A549 (cell line): ENCODE results near the gene CACNA1H. TPM values are rescaled to one million over a fixed set of nuclear protein-coding genes. Genes with fewer than 3 reads are reported as not detected.

ENCODE experiments used
- ATAC-seq, 2 experiments: fragments of 200-7000 bp in 1 of 2; fragments of >200 bp in 1 of 2; cut with Nextera tagmentation in 1 of 2; cut with Tn5 transposase in 1 of 2; 3 replicates each; pipeline versions ENCODE4 v1.8.0 to v1.9.1; 2018 to 2020; ENCODE audit warnings: mild to moderate bottlenecking in 1 of 2, moderate library complexity in 1 of 2
- CTCF ChIA-PET: fragments of 300-600 bp; sonication (Branson Sonifier 250); formaldehyde crosslinking; extraction: SDS; loops from one replicate; lab custom pipeline; 2021; ENCODE audit warnings: antibody characterized with exemption, inconsistent platforms; lab: Yijun Ruan, JAX
- POLR2A ChIA-PET: fragments of 350-600 bp; formaldehyde crosslinking; extraction: SDS; loops from one replicate; lab custom pipeline; 2021; ENCODE audit warnings: antibody characterized with exemption, inconsistent platforms; lab: Yijun Ruan, JAX
- DNase-seq, 2 experiments: peaks; one replicate each; pipeline versions ENCODE4 v3.0.0 to v3.0.0-alpha.2; 2011 to 2016; ENCODE audit warnings: low read depth in 1 of 2, low spot score in 1 of 2
- FAIRE-seq: peaks from 2 replicates; lab custom pipeline; 2011; peaks lifted over from hg19 to GRCh38; lab: Jason Lieb, UNC
- H3K27ac ChIP-seq, 2 experiments: fragments of >200 bp; sonication (Bioruptor Twin); formaldehyde crosslinking; 3 replicates each; pipeline ENCODE4 v1.5.1; 2016 to 2017
- H3K4me1 ChIP-seq: fragments of >200 bp; sonication (Bioruptor Twin); formaldehyde crosslinking; 3 replicates; pipeline ENCODE4 v1.6.1; 2016
- H3K4me2 ChIP-seq: fragments of >200 bp; sonication (Bioruptor Twin); formaldehyde crosslinking; 3 replicates; pipeline ENCODE4 v1.6.1; 2016
- H3K4me3 ChIP-seq: fragments of >200 bp; sonication (Bioruptor Twin); formaldehyde crosslinking; 3 replicates; pipeline ENCODE4 v1.5.1; 2016
- H3K9me3 ChIP-seq: fragments of >200 bp; sonication (Bioruptor Twin); formaldehyde crosslinking; 3 replicates; pipeline ENCODE4 v1.6.1; 2016
- CBX2 ChIP-seq: fragments of 200-600 bp; sonication (generic); IDR thresholded peaks from 2 replicates; pipeline ENCODE4 v1.6.1; 2016; ENCODE audit warnings: low read depth, mild to moderate bottlenecking, borderline replicate concordance
- CBX8 ChIP-seq: fragments of 200-600 bp; sonication (generic); IDR thresholded peaks from 2 replicates; pipeline ENCODE4 v1.6.1; 2016
- CEBPB ChIP-seq, 2 experiments: fragments of >200 bp in 1 of 2; sonication (Bioruptor Twin) in 1 of 2; formaldehyde crosslinking in 1 of 2; IDR thresholded peaks; 2 replicates each; pipeline ENCODE4 v1.6.1; 2012 to 2016
- CHD2 ChIP-seq: fragments of 150-350 bp; IDR thresholded peaks from 2 replicates; pipeline ENCODE4 v1.6.1; 2014; ENCODE audit warnings: low read length; ENCODE audit not compliant: partially characterized antibody
- EHF ChIP-seq: fragments of 250-450 bp; sonication (Bioruptor Pico); IDR thresholded peaks from 2 replicates; pipeline ENCODE4 v1.5.0; 2020; ENCODE audit warnings: mild to moderate bottlenecking
- EP300 ChIP-seq, 2 experiments: fragments of >200 bp; sonication (Bioruptor Twin); formaldehyde crosslinking; IDR thresholded peaks; 2 replicates in 1 of 2; 3 replicates in 1 of 2; pipeline ENCODE4 v1.6.1; 2016 to 2017
- HOXB13 ChIP-seq: fragments of 250-450 bp; sonication (Bioruptor Pico); IDR thresholded peaks from 2 replicates; pipeline ENCODE4 v1.5.0; 2020; ENCODE audit warnings: low read depth, mild to moderate bottlenecking, moderate library complexity
- HOXB5 ChIP-seq: fragments of 250-450 bp; sonication (Bioruptor Pico); IDR thresholded peaks from 2 replicates; pipeline ENCODE4 v1.5.0; 2020; ENCODE audit warnings: mild to moderate bottlenecking, moderate library complexity
- JUN ChIP-seq, 2 experiments: fragments of >200 bp; sonication (Bioruptor Twin); formaldehyde crosslinking; IDR thresholded peaks; 2 replicates in 1 of 2; 3 replicates in 1 of 2; pipeline ENCODE4 v1.6.1; 2016 to 2017
- JUNB ChIP-seq: fragments of >200 bp; sonication (Bioruptor Twin); formaldehyde crosslinking; IDR thresholded peaks from 2 replicates; pipeline ENCODE4 v1.6.1; 2016
- KDM1A ChIP-seq: fragments of 200-600 bp; sonication (generic); IDR thresholded peaks from 2 replicates; pipeline ENCODE4 v1.6.1; 2016; ENCODE audit warnings: low read depth, mild to moderate bottlenecking
- KDM5A ChIP-seq: fragments of 200-600 bp; sonication (generic); IDR thresholded peaks from 2 replicates; pipeline ENCODE4 v1.6.1; 2016; ENCODE audit warnings: antibody characterized with exemption, mild to moderate bottlenecking
- PHF8 ChIP-seq: fragments of 200-600 bp; sonication (generic); IDR thresholded peaks from 2 replicates; pipeline ENCODE4 v1.6.1; 2016; ENCODE audit warnings: low read depth, mild to moderate bottlenecking, antibody characterized with exemption, moderate library complexity, borderline replicate concordance
- RAD21 ChIP-seq, 2 experiments: fragments of >200 bp in 1 of 2; sonication (Bioruptor Twin) in 1 of 2; formaldehyde crosslinking in 1 of 2; IDR thresholded peaks in 1 of 2; conservative IDR thresholded peaks in 1 of 2; 2 replicates in 1 of 2; 3 replicates in 1 of 2; pipeline ENCODE4 v1.6.1; 2012 to 2018; ENCODE audit warnings: inconsistent platforms in 1 of 2
- RARB ChIP-seq: fragments of 250-450 bp; sonication (Bioruptor Pico); IDR thresholded peaks from 2 replicates; pipeline ENCODE4 v1.8.0; 2021; ENCODE audit warnings: mild to moderate bottlenecking, moderate library complexity
- RCOR1 ChIP-seq: fragments of 150-350 bp; IDR thresholded peaks from 2 replicates; pipeline ENCODE4 v1.6.1; 2014; ENCODE audit warnings: antibody characterized with exemption, low read length, low read depth
- SREBF2 ChIP-seq: fragments of 450-650 bp; IDR thresholded peaks from 2 replicates; pipeline ENCODE4 v1.6.1; 2014; ENCODE audit warnings: mild to moderate bottlenecking, moderate library complexity
- TFCP2L1 ChIP-seq: fragments of 250-450 bp; sonication (Bioruptor Pico); IDR thresholded peaks from 2 replicates; pipeline ENCODE4 v1.5.0; 2021; ENCODE audit warnings: mild to moderate bottlenecking
- TP53 ChIP-seq: fragments of 250-450 bp; sonication (Bioruptor Pico); IDR thresholded peaks from 2 replicates; pipeline ENCODE4 v1.5.0; 2021; ENCODE audit warnings: mild to moderate bottlenecking, moderate library complexity
- ZFP36 ChIP-seq: fragments of 450-650 bp; IDR thresholded peaks from 2 replicates; pipeline ENCODE4 v1.6.1; 2014; ENCODE audit warnings: borderline replicate concordance; ENCODE audit not compliant: partially characterized antibody
- WGBS: methylation state at CpG from one replicate; pipeline ENCODE4 v1.1.6; 2017; ENCODE audit errors: missing lambda C conversion rate; 5-methylcytosine and 5-hydroxymethylcytosine counted together
- polyA plus RNA-seq, 4 experiments: library from polyadenylated mRNA; depleted of rRNA in 3 of 4; stranded (reverse); fragments of >200 nt; fragmentation: RNase III in 1 of 4; extraction: RNeasy Plus Mini Kit Qiagen cat#74134 plus additional on column Dnase treatment in 1 of 4; gene quantifications; 2 replicates in 3 of 4; 3 replicates in 1 of 4; pipeline ENCODE4 v1.2.3, GENCODE V29; 2011 to 2017
- TF ChIP-seq, protein P1 (sequence below): IDR thresholded peaks from 2 replicates; pipeline ENCODE4 v1.6.1; 2012
- TF ChIP-seq, protein P2 (sequence below): IDR thresholded peaks from 2 replicates; pipeline ENCODE4 v1.6.1; 2012
- TF ChIP-seq, protein P3 (sequence below): fragments of 150-350 bp; IDR thresholded peaks from 2 replicates; pipeline ENCODE4 v1.6.1; 2014; ENCODE audit warnings: low read depth, mild to moderate bottlenecking, low read length
- TF ChIP-seq, protein P4 (sequence below): fragments of 250-450 bp; sonication (Bioruptor Pico); IDR thresholded peaks from 2 replicates; pipeline ENCODE4 v1.5.0; 2020; ENCODE audit warnings: low read depth, mild to moderate bottlenecking, moderate library complexity
- TF ChIP-seq, protein P5 (sequence below): fragments of 250-450 bp; sonication (Bioruptor Pico); IDR thresholded peaks from 2 replicates; pipeline ENCODE4 v1.5.0; 2021; ENCODE audit warnings: mild to moderate bottlenecking, moderate library complexity, borderline replicate concordance

The CACNA1H gene
- polyA plus RNA-seq, 2 of the 4 experiments (the other 2 are of a cell fraction): 7.2 to 15.8 TPM

DNA sequence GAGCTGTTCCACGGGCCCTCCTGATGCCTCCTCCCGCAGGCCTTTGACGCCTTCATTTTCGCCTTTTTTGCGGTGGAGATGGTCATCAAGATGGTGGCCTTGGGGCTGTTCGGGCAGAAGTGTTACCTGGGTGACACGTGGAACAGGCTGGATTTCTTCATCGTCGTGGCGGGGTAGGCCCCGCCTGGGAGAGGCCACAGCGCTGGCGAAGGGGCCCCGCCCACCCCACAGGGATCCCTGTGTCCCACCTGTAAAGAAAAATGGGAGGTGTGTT is 42.4 kb downstream of the CACNA1H start:
- Histone ChIP-seq H3K9me3 (no peaks in the 10 kb centered on the region), H3K4me3 (no peak overlapping the region)
- FAIRE-seq: no peak
- TF ChIP-seq, protein P1, sequence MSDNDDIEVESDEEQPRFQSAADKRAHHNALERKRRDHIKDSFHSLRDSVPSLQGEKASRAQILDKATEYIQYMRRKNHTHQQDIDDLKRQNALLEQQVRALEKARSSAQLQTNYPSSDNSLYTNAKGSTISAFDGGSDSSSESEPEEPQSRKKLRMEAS: no peak
- TF ChIP-seq ZFP36 (no peak), HOXB5 (CRISPR knock-in tag) (no peak), RARB (CRISPR knock-in tag) (no peak)
- TF ChIP-seq, all 56 proteins: peak for 0
- H3K4me1 ChIP-seq: peaks cover 27% of the 10 kb centered on the region
- no peak for ATAC-seq
- ChIA-PET POLR2A (no interaction called here), CTCF (interaction anchor here (1.6 to 5.8 kb wide), 5 partner anchors 8 to 46 kb away, joined by 3 to 53 read pairs (median 13); no protein-coding TSS in a partner anchor)
- H3K27ac ChIP-seq: no peak overlapping the region
- 92% methylated on average over 14 of the region's 14 CpGs for WGBS
- no peak overlapping the region for H3K4me2 ChIP-seq
- DNase-seq: no peak

DNA sequence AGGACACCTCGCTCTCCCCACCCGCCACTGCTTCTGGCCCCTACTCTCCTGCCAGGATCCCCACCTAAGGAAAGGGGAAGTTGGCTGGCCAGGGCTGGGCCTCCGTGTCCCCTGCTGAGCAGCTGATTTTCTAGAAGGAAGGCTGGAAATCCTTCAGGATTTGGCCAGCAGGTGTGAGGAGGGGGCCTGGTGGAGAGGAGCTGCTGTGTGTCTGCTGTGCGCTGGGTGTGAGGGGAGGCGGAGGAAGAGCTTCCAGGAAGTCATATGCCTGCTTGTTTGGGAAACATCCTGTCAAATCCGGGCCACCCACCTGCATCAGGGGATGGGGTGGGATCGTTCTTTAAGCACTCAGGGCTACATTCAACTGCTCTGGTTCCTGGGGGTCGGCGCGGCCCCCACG is 43.6 kb downstream of the CACNA1H start:
- no peak for TF ChIP-seq CHD2
- TF ChIP-seq JUNB: no peak
- TF ChIP-seq PHF8: no peak
- DNase-seq: no peak
- ChIA-PET CTCF (interaction anchor here (0.9 to 5.8 kb wide), 6 partner anchors 8 to 138 kb away, joined by 3 to 53 read pairs (median 3); no protein-coding TSS in a partner anchor), POLR2A (no interaction called here)
- ATAC-seq: no peak
- Histone ChIP-seq H3K4me3 (no peak overlapping the region), H3K4me2 (no peak overlapping the region), H3K27ac (no peak overlapping the region), H3K4me1 (peaks cover 27% of the 10 kb centered on the region), H3K9me3 (no peaks in the 10 kb centered on the region)
- FAIRE-seq: no peak
- 86% methylated on average over 11 of the region's 11 CpGs for WGBS

DNA sequence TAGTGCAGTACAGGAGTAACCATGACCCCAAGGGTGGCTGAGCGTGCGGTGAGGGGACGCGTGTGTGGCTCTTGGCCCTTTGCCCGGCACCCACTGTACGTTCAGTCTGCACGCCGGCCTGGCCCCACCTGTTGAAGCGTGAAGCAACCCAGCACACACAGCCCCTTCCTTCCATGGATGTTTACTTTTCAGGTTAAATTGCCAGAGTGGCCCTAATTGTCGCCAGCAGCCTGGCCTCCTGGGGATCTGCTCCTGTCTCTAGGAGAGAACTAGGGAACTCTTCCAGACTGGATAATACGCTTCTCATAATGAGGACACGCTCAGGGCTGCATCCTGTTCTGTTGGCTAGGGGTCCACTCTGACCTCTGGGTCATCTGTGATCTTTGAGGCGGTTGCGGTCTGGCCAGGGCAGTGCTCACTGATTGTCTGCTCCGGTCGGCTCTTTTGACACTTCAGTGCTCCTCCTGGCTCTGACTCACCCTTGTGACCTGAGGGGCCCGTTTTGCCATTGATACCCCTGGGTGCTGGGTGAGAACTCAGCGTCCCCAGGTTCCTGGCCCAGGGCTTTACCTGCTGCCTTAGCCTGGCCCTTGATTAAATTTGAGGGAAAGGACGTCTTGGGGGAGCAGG is 44.4 kb downstream of the CACNA1H start:
- no peak overlapping the region for H3K4me2 ChIP-seq
- peaks cover 22% of the 10 kb centered on the region for H3K4me1 ChIP-seq
- no peak for TF ChIP-seq CBX8
- TF ChIP-seq EP300 (IDR thresholded peaks at IDR 0.05): no peak
- no peak for TF ChIP-seq KDM5A
- TF ChIP-seq CEBPB (IDR thresholded peaks at IDR 0.05): no peak
- TF ChIP-seq TFCP2L1 (CRISPR knock-in tag): no peak
- TF ChIP-seq SREBF2: no peak
- TF ChIP-seq, protein P2, sequence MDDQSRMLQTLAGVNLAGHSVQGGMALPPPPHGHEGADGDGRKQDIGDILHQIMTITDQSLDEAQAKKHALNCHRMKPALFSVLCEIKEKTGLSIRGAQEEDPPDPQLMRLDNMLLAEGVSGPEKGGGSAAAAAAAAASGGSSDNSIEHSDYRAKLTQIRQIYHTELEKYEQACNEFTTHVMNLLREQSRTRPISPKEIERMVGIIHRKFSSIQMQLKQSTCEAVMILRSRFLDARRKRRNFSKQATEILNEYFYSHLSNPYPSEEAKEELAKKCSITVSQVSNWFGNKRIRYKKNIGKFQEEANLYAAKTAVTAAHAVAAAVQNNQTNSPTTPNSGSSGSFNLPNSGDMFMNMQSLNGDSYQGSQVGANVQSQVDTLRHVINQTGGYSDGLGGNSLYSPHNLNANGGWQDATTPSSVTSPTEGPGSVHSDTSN: no peak
- TF ChIP-seq EHF (CRISPR knock-in tag): no peak
- TF ChIP-seq TP53 (CRISPR knock-in tag): no peak
- no peak for TF ChIP-seq RARB (CRISPR knock-in tag)
- TF ChIP-seq, protein P3, sequence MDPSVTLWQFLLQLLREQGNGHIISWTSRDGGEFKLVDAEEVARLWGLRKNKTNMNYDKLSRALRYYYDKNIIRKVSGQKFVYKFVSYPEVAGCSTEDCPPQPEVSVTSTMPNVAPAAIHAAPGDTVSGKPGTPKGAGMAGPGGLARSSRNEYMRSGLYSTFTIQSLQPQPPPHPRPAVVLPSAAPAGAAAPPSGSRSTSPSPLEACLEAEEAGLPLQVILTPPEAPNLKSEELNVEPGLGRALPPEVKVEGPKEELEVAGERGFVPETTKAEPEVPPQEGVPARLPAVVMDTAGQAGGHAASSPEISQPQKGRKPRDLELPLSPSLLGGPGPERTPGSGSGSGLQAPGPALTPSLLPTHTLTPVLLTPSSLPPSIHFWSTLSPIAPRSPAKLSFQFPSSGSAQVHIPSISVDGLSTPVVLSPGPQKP: no peak
- TF ChIP-seq, protein P4, sequence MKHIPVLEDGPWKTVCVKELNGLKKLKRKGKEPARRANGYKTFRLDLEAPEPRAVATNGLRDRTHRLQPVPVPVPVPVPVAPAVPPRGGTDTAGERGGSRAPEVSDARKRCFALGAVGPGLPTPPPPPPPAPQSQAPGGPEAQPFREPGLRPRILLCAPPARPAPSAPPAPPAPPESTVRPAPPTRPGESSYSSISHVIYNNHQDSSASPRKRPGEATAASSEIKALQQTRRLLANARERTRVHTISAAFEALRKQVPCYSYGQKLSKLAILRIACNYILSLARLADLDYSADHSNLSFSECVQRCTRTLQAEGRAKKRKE (CRISPR knock-in tag): no peak
- no peak for TF ChIP-seq KDM1A
- TF ChIP-seq, protein P5, sequence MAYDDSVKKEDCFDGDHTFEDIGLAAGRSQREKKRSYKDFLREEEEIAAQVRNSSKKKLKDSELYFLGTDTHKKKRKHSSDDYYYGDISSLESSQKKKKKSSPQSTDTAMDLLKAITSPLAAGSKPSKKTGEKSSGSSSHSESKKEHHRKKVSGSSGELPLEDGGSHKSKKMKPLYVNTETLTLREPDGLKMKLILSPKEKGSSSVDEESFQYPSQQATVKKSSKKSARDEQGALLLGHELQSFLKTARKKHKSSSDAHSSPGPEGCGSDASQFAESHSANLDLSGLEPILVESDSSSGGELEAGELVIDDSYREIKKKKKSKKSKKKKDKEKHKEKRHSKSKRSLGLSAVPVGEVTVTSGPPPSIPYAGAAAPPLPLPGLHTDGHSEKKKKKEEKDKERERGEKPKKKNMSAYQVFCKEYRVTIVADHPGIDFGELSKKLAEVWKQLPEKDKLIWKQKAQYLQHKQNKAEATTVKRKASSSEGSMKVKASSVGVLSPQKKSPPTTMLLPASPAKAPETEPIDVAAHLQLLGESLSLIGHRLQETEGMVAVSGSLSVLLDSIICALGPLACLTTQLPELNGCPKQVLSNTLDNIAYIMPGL (CRISPR knock-in tag): no peak
- no peak for TF ChIP-seq HOXB13 (CRISPR knock-in tag)
- no peak for TF ChIP-seq CBX2
- TF ChIP-seq JUN (IDR thresholded peaks at IDR 0.05): no peak
- no peak for TF ChIP-seq RAD21 (conservative IDR thresholded peaks at IDR 0.05 in 1 of 2, IDR thresholded peaks at IDR 0.05 in 1 of 2)
- no peak for TF ChIP-seq RCOR1
- CTCF ChIA-PET: interaction anchor here (5.8 kb wide), 1 partner anchor 14 kb away, joined by 53 read pairs; no protein-coding TSS in a partner anchor
- DNase-seq (no peak), FAIRE-seq (no peak), ATAC-seq (no peak)
- H3K4me3 ChIP-seq: no peak overlapping the region
- POLR2A ChIA-PET: no interaction called here
- no peaks in the 10 kb centered on the region for H3K9me3 ChIP-seq
- 87% methylated on average over 17 of the region's 19 CpGs for WGBS
- H3K27ac ChIP-seq: no peak overlapping the region
